Breast epithelium (tissue), 3 donors: ENCODE measurements around the gene TAF5L.

Source experiments
- CTCF ChIP-seq, 3 donors: fragments of 450-650 bp; IDR thresholded peaks; one replicate each; pipeline ENCODE4 v1.5.1; 2016 to 2017; ENCODE audit warnings: antibody characterized with exemption in 3 of 3, mild to moderate bottlenecking in 3 of 3, moderate library complexity in 3 of 3
- POLR2A ChIP-seq: fragments of 450-650 bp; IDR thresholded peaks from one replicate; pipeline ENCODE4 v1.6.1; 2016; ENCODE audit warnings: antibody characterized with exemption, mild to moderate bottlenecking, moderate library complexity
- POLR2AphosphoS5 ChIP-seq, 3 donors: sonication (generic); formaldehyde crosslinking; IDR thresholded peaks; one replicate each; pipeline ENCODE4 v1.6.1; 2017; ENCODE audit warnings: antibody characterized with exemption in 3 of 3

- TF ChIP-seq CTCF (IDR thresholded peaks at IDR 0.05) (no peak), POLR2AphosphoS5 (IDR thresholded peaks at IDR 0.05) (no peak), POLR2A (no peak)
Observed at GRCh38 chr1:229648406-229648805, 22.5 kb upstream of the TAF5L start.
